Smooth muscle cell (in vitro differentiated cells): ENCODE measurements around the gene STAT4. TPM values are rescaled to one million over a fixed set of nuclear protein-coding genes. Genes with fewer than 3 reads are reported as not detected.

Experiments
- DNase-seq: peaks from one replicate; lab custom pipeline; 2025; ENCODE audit not compliant: unreplicated experiment; lab: John Stamatoyannopoulos, UW
- H2AFZ ChIP-seq: fragments of 200-600 bp; sonication (generic); 2 replicates; pipeline ENCODE4 v1.6.0; 2016; ENCODE audit warnings: antibody characterized with exemption, low read depth, mild to moderate bottlenecking
- H3F3A ChIP-seq: fragments of 200-600 bp; sonication (generic); 2 replicates; pipeline ENCODE4 v1.6.0; 2017; ENCODE audit warnings: antibody characterized with exemption, low read depth
- H3K27ac ChIP-seq: fragments of 200-600 bp; sonication (generic); 2 replicates; pipeline ENCODE4 v1.5.1; 2016; ENCODE audit warnings: low read depth, mild to moderate bottlenecking
- H3K27me3 ChIP-seq: fragments of 200-600 bp; sonication (generic); 2 replicates; pipeline ENCODE4 v1.6.1; 2016; ENCODE audit warnings: low read depth, mild to moderate bottlenecking
- H3K36me3 ChIP-seq: fragments of 200-600 bp; sonication (generic); 2 replicates; pipeline ENCODE4 v1.5.1; 2016; ENCODE audit warnings: low read depth
- H3K4me1 ChIP-seq: fragments of 200-600 bp; sonication (generic); 2 replicates; pipeline ENCODE4 v1.5.1; 2016; ENCODE audit warnings: low read depth
- H3K4me2 ChIP-seq: fragments of 200-600 bp; sonication (generic); 2 replicates; pipeline ENCODE4 v1.6.0; 2016; ENCODE audit warnings: mild to moderate bottlenecking
- H3K4me3 ChIP-seq: fragments of 200-600 bp; sonication (generic); 2 replicates; pipeline ENCODE4 v1.5.1; 2016; ENCODE audit warnings: mild to moderate bottlenecking
- H3K79me2 ChIP-seq: fragments of 200-600 bp; sonication (generic); 2 replicates; pipeline ENCODE4 v1.6.0; 2016; ENCODE audit warnings: low read depth, mild to moderate bottlenecking
- H3K9ac ChIP-seq: fragments of 200-600 bp; sonication (generic); 2 replicates; pipeline ENCODE4 v1.6.0; 2016; ENCODE audit warnings: low read depth
- H3K9me3 ChIP-seq: fragments of 200-600 bp; sonication (generic); replicated peaks from 2 replicates; pipeline ENCODE4 v1.5.1; 2016; ENCODE audit warnings: low read depth
- H4K20me1 ChIP-seq: fragments of 200-600 bp; sonication (generic); 2 replicates; pipeline ENCODE4 v1.6.0; 2016; ENCODE audit warnings: low read depth
- CTCF ChIP-seq: fragments of 200-600 bp; sonication (generic); IDR thresholded peaks from 2 replicates; pipeline ENCODE4 v1.5.1; 2017; ENCODE audit warnings: borderline replicate concordance, mild to moderate bottlenecking, antibody characterized with exemption; ENCODE audit not compliant: insufficient read depth, poor library complexity, severe bottlenecking
- WGBS: methylation state at CpG from one replicate; pipeline ENCODE4 v1.1.7; 2016; ENCODE audit warnings: low lambda C conversion rate; 5-methylcytosine and 5-hydroxymethylcytosine counted together
- polyA plus RNA-seq: library from polyadenylated mRNA; unstranded; fragments of >200 nt; fragmentation: Nextera tagmentation; extraction: Ambion mirVana; gene quantifications from 2 replicates; pipeline ENCODE4 v1.2.1, GENCODE V29; 2016
- total RNA-seq: library from RNA; depleted of rRNA; stranded (reverse); fragments of >200 nt; gene quantifications from 2 replicates; pipeline ENCODE4 v1.2.3, GENCODE V29; 2014

Gene STAT4
- total and polyA plus RNA-seq, 2 experiments from 2014 or later = 0.89 to 8.4 TPM

GRCh38 chr2:191169456-191170300 lies 18.9 kb upstream of the STAT4 start:
- no peaks in the 10 kb centered on the region for H4K20me1 ChIP-seq
- WGBS = 92% methylated on average over 5 of the region's 5 CpGs
- H3K9me3 ChIP-seq = no peaks in the 10 kb centered on the region
- no peak overlapping the region for H2AFZ ChIP-seq
- no peak overlapping the region for H3K4me3 ChIP-seq
- no peak for TF ChIP-seq CTCF
- peaks cover 36% of the 10 kb centered on the region for H3K4me1 ChIP-seq
- peaks cover 18% of the 10 kb centered on the region for H3F3A ChIP-seq
- no peak overlapping the region for H3K4me2 ChIP-seq
- no peaks in the 10 kb centered on the region for H3K79me2 ChIP-seq
- no peaks in the 10 kb centered on the region for H3K36me3 ChIP-seq
- no peak overlapping the region for H3K27ac ChIP-seq
- H3K9ac ChIP-seq = no peak overlapping the region
- no peak for DNase-seq
- H3K27me3 ChIP-seq = no peaks in the 10 kb centered on the region

- no peak for DNase-seq
- Histone ChIP-seq H3K27me3 (no peaks in the 10 kb centered on the region), H3K4me1 (peaks cover 28% of the 10 kb centered on the region), H3K4me2 (no peak overlapping the region), H2AFZ (peak overlapping the region; percentile 53), H3F3A (peaks cover 18% of the 10 kb centered on the region), H3K9ac (no peak overlapping the region), H3K79me2 (no peaks in the 10 kb centered on the region), H3K4me3 (no peak overlapping the region), H4K20me1 (no peaks in the 10 kb centered on the region), H3K9me3 (no peaks in the 10 kb centered on the region), H3K36me3 (no peaks in the 10 kb centered on the region), H3K27ac (no peak overlapping the region)
- no peak for TF ChIP-seq CTCF
- WGBS = 61% methylated on average over 2 of the region's 2 CpGs
Measured at GRCh38 chr2:191167766-191168165, 17.0 kb upstream of the STAT4 start.

GRCh38 chr2:191166756-191167445 lies 16.1 kb upstream of the STAT4 start:
- H4K20me1 ChIP-seq = no peaks in the 10 kb centered on the region
- H2AFZ ChIP-seq = peak overlapping the region; percentile 8
- no peak overlapping the region for H3K4me3 ChIP-seq
- H3K9me3 ChIP-seq = no peaks in the 10 kb centered on the region
- peaks cover 24% of the 10 kb centered on the region for H3K4me1 ChIP-seq
- no peak overlapping the region for H3K9ac ChIP-seq
- no peaks in the 10 kb centered on the region for H3K27me3 ChIP-seq
- H3F3A ChIP-seq = peaks cover 12% of the 10 kb centered on the region
- peak overlapping the region; percentile 48 for H3K27ac ChIP-seq
- TF ChIP-seq CTCF = no peak
- no peaks in the 10 kb centered on the region for H3K36me3 ChIP-seq
- DNase-seq = no peak
- H3K79me2 ChIP-seq = no peaks in the 10 kb centered on the region
- H3K4me2 ChIP-seq = peak overlapping the region; percentile 63
- 73% methylated on average over 4 of the region's 4 CpGs for WGBS
